IMR-90 (cell line): ENCODE results near the gene KDM3B. TPM values are rescaled to one million over a fixed set of nuclear protein-coding genes. Genes with fewer than 3 reads are reported as not detected.

ENCODE experiments used
- ATAC-seq: fragments of 200-7000 bp; cut with Tn5 transposase; 2 replicates; pipeline ENCODE4 v1.9.1; 2020; ENCODE audit warnings: low read depth, mild to moderate bottlenecking, moderate library complexity
- BruUV-seq: library from RNA; stranded (reverse); fragments of 400-500 nt; replicated peaks from 2 replicates; lab custom pipeline; 2021; lab: Mats Ljungman, UMichigan
- CTCF ChIA-PET: fragments of 300-600 bp; formaldehyde crosslinking; extraction: SDS; loops from one replicate; lab custom pipeline; 2021; ENCODE audit warnings: antibody characterized with exemption; lab: Yijun Ruan, JAX
- POLR2A ChIA-PET: fragments of 300-600 bp; sonication (Branson Sonifier 250); formaldehyde crosslinking; loops from one replicate; lab custom pipeline; 2022; ENCODE audit warnings: antibody characterized with exemption; ENCODE audit not compliant: unreplicated experiment; lab: Charles Lee
- DNase-seq: peaks from one replicate; pipeline ENCODE4 v3.0.0; 2013
- H2AFZ ChIP-seq: replicated peaks from 2 replicates; pipeline ENCODE3; 2013; ENCODE audit warnings: low read length, mild to moderate bottlenecking; ENCODE audit not compliant: poor library complexity
- H2AK5ac ChIP-seq: 2 replicates; pipeline ENCODE4 v1.6.1; 2013; ENCODE audit warnings: low read depth, low read length, inconsistent platforms
- H2AK9ac ChIP-seq: replicated peaks from 2 replicates; pipeline ENCODE3; 2013; ENCODE audit warnings: mild to moderate bottlenecking, low read depth, low read length, moderate library complexity; ENCODE audit not compliant: poor library complexity
- H2BK120ac ChIP-seq: 2 replicates; pipeline ENCODE4 v1.6.1; 2013; ENCODE audit warnings: low read depth, low read length, inconsistent platforms
- H2BK15ac ChIP-seq: 3 replicates; pipeline ENCODE4 v1.6.1; 2013; ENCODE audit warnings: low read depth, low read length, inconsistent platforms
- H2BK20ac ChIP-seq: 2 replicates; pipeline ENCODE4 v1.6.1; 2013; ENCODE audit warnings: low read depth, mild to moderate bottlenecking, inconsistent platforms, low read length, moderate library complexity
- H2BK5ac ChIP-seq: 2 replicates; pipeline ENCODE4 v1.6.1; 2013; ENCODE audit warnings: mild to moderate bottlenecking, low read depth, low read length, inconsistent platforms; ENCODE audit not compliant: poor library complexity, severe bottlenecking
- H3K14ac ChIP-seq: replicated peaks from 2 replicates; pipeline ENCODE4 v1.6.1; 2013; ENCODE audit warnings: low read depth, low read length, inconsistent platforms
- H3K18ac ChIP-seq: 2 replicates; pipeline ENCODE4 v1.6.1; 2013; ENCODE audit warnings: low read depth, low read length, control low read depth
- H3K23ac ChIP-seq: 2 replicates; pipeline ENCODE4 v1.6.1; 2013; ENCODE audit warnings: low read depth, low read length, inconsistent platforms
- H3K27ac ChIP-seq: 2 replicates; pipeline ENCODE4 v1.5.1; 2013; ENCODE audit warnings: mild to moderate bottlenecking, control low read depth, low read length; ENCODE audit not compliant: insufficient read depth
- H3K27me3 ChIP-seq: 2 replicates; pipeline ENCODE4 v1.6.1; 2013; ENCODE audit warnings: low read length; ENCODE audit not compliant: control insufficient read depth, insufficient read depth
- H3K36me3 ChIP-seq: 2 replicates; pipeline ENCODE4 v1.6.1; 2013; ENCODE audit warnings: low read length, mixed read lengths; ENCODE audit not compliant: control insufficient read depth, insufficient read depth
- H3K4ac ChIP-seq: 2 replicates; pipeline ENCODE4 v1.6.1; 2013; ENCODE audit warnings: low read depth, low read length, inconsistent platforms
- H3K4me1 ChIP-seq: 2 replicates; pipeline ENCODE4 v1.6.1; 2013; ENCODE audit warnings: low read length, mixed read lengths; ENCODE audit not compliant: control insufficient read depth, insufficient read depth
- H3K4me2 ChIP-seq: 2 replicates; pipeline ENCODE4 v1.6.1; 2013; ENCODE audit warnings: low read depth, mild to moderate bottlenecking, control low read depth, low read length, moderate library complexity
- H3K4me3 ChIP-seq: 2 replicates; pipeline ENCODE4 v1.5.1; 2013; ENCODE audit warnings: low read depth, mild to moderate bottlenecking, control low read depth, low read length, moderate library complexity; ENCODE audit not compliant: insufficient read depth
- H3K56ac ChIP-seq: 2 replicates; pipeline ENCODE4 v1.6.1; 2013; ENCODE audit warnings: low read length, inconsistent platforms; ENCODE audit not compliant: insufficient read depth; ENCODE audit errors: extremely low read depth
- H3K79me1 ChIP-seq, 2 experiments: 2 replicates each; pipeline ENCODE4 v1.6.1; 2013; ENCODE audit warnings: low read length in 2 of 2, inconsistent platforms in 1 of 2, low read depth in 1 of 2
- H3K9ac ChIP-seq: 2 replicates; pipeline ENCODE4 v1.6.1; 2013; ENCODE audit warnings: low read depth, low read length, control low read depth
- H3K9me1 ChIP-seq: 2 replicates; pipeline ENCODE4 v1.6.1; 2013; ENCODE audit warnings: low read length, inconsistent platforms; ENCODE audit not compliant: insufficient read depth
- H3K9me3 ChIP-seq: 2 replicates; pipeline ENCODE4 v1.6.1; 2013; ENCODE audit warnings: low read length; ENCODE audit not compliant: control insufficient read depth, insufficient read depth
- H4K20me1 ChIP-seq: 2 replicates; pipeline ENCODE4 v1.6.1; 2013; ENCODE audit warnings: low read length, inconsistent platforms; ENCODE audit not compliant: insufficient read depth
- H4K5ac ChIP-seq: 2 replicates; pipeline ENCODE4 v1.6.1; 2013; ENCODE audit warnings: mild to moderate bottlenecking, low read depth, low read length, control low read depth
- H4K8ac ChIP-seq, 2 experiments: 2 replicates each; pipeline ENCODE4 v1.6.1; 2013; ENCODE audit warnings: low read depth in 2 of 2, low read length in 2 of 2, control low read depth in 1 of 2, inconsistent platforms in 1 of 2
- H4K91ac ChIP-seq: 2 replicates; pipeline ENCODE4 v1.6.1; 2013; ENCODE audit warnings: low read depth, low read length, inconsistent platforms; ENCODE audit not compliant: insufficient read depth
- BHLHE40 ChIP-seq: fragments of 150-350 bp; IDR thresholded peaks from 2 replicates; pipeline ENCODE4 v1.6.1; 2016; ENCODE audit warnings: mild to moderate bottlenecking, low read depth, low read length
- MAZ ChIP-seq: IDR thresholded peaks from 2 replicates; pipeline ENCODE4 v1.6.1; 2012; ENCODE audit warnings: low read depth, mild to moderate bottlenecking, low read length, improper control_type of control experiment, moderate library complexity, borderline replicate concordance
- RFX5 ChIP-seq: IDR thresholded peaks from 2 replicates; pipeline ENCODE4 v1.8.0; 2012; ENCODE audit warnings: low read depth, mild to moderate bottlenecking, low read length, moderate library complexity
- SMC3 ChIP-seq: fragments of 150-350 bp; IDR thresholded peaks from 2 replicates; pipeline ENCODE4 v1.6.1; 2016; ENCODE audit warnings: low read depth, mild to moderate bottlenecking, antibody characterized with exemption, low read length, moderate library complexity
- WGBS, 2 experiments: methylation state at CpG; one replicate each; pipeline versions ENCODE4 v1.1.5 to v1.1.7; 2013; ENCODE audit warnings: missing lambda C conversion rate in 2 of 2; ENCODE audit not compliant: insufficient read length in 1 of 2; ENCODE audit errors: extremely low coverage in 2 of 2; 5-methylcytosine and 5-hydroxymethylcytosine counted together
- dilution Hi-C: fragments of 300-500 bp; cut with HindIII; formaldehyde crosslinking; loops from one replicate; pipeline ENCODE4 v1.14.3; 2018; ENCODE audit warnings: low sequenced_read_pairs; ENCODE audit not compliant: unreplicated experiment
- in situ Hi-C: fragments of 300-500 bp; cut with MboI; formaldehyde crosslinking; loops from 3 replicates; pipeline ENCODE4 v1.14.3; 2019; ENCODE audit warnings: low sequenced_read_pairs, inconsistent platforms, mixed read lengths
- intact Hi-C: fragments of 100-400 bp; cut with micrococcal nuclease; formaldehyde crosslinking; loops from 2 replicates; pipeline ENCODE4 v1.10.0; 2022
- polyA plus RNA-seq, 3 experiments: library from polyadenylated mRNA; depleted of rRNA; stranded (reverse); fragments of >200 nt; gene quantifications; 2 replicates each; pipeline ENCODE4 v1.2.3, GENCODE V29; 2012; ENCODE audit warnings: low replicate concordance in 1 of 3
- total RNA-seq: library from RNA; depleted of rRNA; stranded (reverse); fragments of >200 nt; gene quantifications from 2 replicates; pipeline ENCODE4 v1.2.3, GENCODE V29; 2012

Gene KDM3B
- total and polyA plus RNA-seq, 2 of the 4 experiments (the other 2 are of a cell fraction), result 19.4 to 35.8 TPM

DNA sequence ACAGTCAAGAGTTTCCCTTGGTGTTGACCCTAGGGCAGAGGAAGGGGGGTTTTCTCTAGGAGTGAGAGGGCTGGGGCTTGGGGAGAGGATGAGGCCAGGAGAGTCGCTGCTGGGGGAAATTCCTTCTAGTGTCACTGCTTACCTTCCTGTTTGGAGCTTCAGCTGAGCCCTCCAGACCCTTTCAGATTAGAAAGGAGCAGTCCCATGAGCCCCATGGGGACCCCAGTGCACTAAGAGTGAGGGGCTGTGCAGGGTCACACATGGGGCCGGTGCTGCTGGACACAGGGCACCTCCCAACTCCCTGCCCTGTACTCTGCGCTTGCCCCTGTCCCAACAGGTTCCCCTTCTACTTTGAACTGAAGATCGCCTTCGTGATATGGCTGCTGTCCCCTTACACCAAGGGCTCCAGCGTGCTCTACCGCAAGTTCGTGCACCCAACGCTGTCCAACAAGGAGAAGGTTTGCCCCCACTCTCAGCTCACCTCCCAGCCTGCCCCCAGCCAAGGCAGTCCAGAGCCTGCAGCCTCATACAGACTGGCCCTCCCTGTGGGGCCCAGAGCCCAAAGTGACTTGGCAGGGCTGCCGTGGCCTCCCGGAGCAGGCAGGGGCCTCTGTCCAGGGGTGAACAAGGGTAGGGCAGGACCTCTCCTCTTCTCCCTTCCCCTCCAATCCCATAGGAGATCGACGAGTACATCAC, 91.7 kb downstream of the KDM3B start:
- no peak overlapping the region for H2BK120ac ChIP-seq
- intact Hi-C loops (no loop called here), dilution Hi-C loops (no loop called here), in situ Hi-C loops (no loop called here)
- no peak overlapping the region for H3K56ac ChIP-seq
- H3K18ac ChIP-seq, result no peak overlapping the region
- peaks cover 0 to 8% of the 10 kb centered on the region in 2 experiments; a peak in 2 of 4 replicates for H3K79me1 ChIP-seq
- no peak for TF ChIP-seq MAZ
- no peak for TF ChIP-seq SMC3
- no peak for TF ChIP-seq RFX5
- TF ChIP-seq BHLHE40, result no peak
- H3K4ac ChIP-seq, result no peak overlapping the region
- H4K5ac ChIP-seq, result no peak overlapping the region
- H2AK9ac ChIP-seq, result no peak overlapping the region
- DNase-seq (no peak), ATAC-seq (no peak)
- no peak overlapping the region for H3K4me3 ChIP-seq
- no peak overlapping the region for H3K9ac ChIP-seq
- H2AFZ ChIP-seq, result no peak overlapping the region
- ChIA-PET CTCF (interaction anchor here (1.3 kb wide), 1 partner anchor 60 kb away, joined by 3 read pairs; no protein-coding TSS in a partner anchor), POLR2A (no interaction called here)
- BruUV-seq, result no TSS peak
- no peaks in the 10 kb centered on the region for H3K36me3 ChIP-seq
- H4K8ac ChIP-seq, result no peak overlapping the region
- no peak overlapping the region for H2BK20ac ChIP-seq
- no peaks in the 10 kb centered on the region for H3K9me3 ChIP-seq
- WGBS, 2 experiments, result 95% methylated on average over 3 of the region's 13 CpGs; no CpG with 5 or more reads in 1 of the 2 experiments
- no peak overlapping the region for H3K4me2 ChIP-seq
- no peaks in the 10 kb centered on the region for H4K20me1 ChIP-seq
- no peak overlapping the region for H4K91ac ChIP-seq
- H3K9me1 ChIP-seq, result peaks cover 7% of the 10 kb centered on the region; the same call in 1 of the 2 replicates
- H3K27ac ChIP-seq, result no peak overlapping the region
- H3K27me3 ChIP-seq, result no peaks in the 10 kb centered on the region
- no peak overlapping the region for H3K14ac ChIP-seq
- H2BK5ac ChIP-seq, result no peak overlapping the region
- no peak overlapping the region for H3K23ac ChIP-seq
- H2BK15ac ChIP-seq, result no peak overlapping the region
- peaks cover 7% of the 10 kb centered on the region; the same call in 1 of the 2 replicates for H3K4me1 ChIP-seq
- no peak overlapping the region for H2AK5ac ChIP-seq
